Transverse colon (tissue), 3 donors: Measurements from ENCODE around the gene SNIP1.
"Not testable (repeated sequence)": the region's sequence is repeated elsewhere in the genome, so short reads cannot be mapped to it uniquely, and the experiment has no call there.

Experiments
- EP300 ChIP-seq: sonication (generic); formaldehyde crosslinking; IDR thresholded peaks from one replicate; pipeline ENCODE4 v1.6.1; 2017; ENCODE audit warnings: antibody characterized with exemption, low read depth
- POLR2A ChIP-seq: fragments of 450-650 bp; IDR thresholded peaks from one replicate; pipeline ENCODE4 v1.6.1; 2016; ENCODE audit warnings: antibody characterized with exemption, mild to moderate bottlenecking, moderate library complexity
- TF ChIP-seq, protein P1 (sequence below), 5 experiments: fragments of 200-600 bp in 3 of 5; fragments of 450-650 bp in 2 of 5; sonication (generic) in 3 of 5; IDR thresholded peaks; 1 replicate in 2 of 5; 2 replicates in 3 of 5; pipeline ENCODE4 v1.5.1; 2016 to 2017; ENCODE audit warnings: antibody characterized with exemption in 5 of 5, inconsistent platforms in 3 of 5, mild to moderate bottlenecking in 2 of 5, moderate library complexity in 1 of 5

- not testable (repeated sequence) for TF ChIP-seq POLR2A, EP300
- TF ChIP-seq, protein P1, sequence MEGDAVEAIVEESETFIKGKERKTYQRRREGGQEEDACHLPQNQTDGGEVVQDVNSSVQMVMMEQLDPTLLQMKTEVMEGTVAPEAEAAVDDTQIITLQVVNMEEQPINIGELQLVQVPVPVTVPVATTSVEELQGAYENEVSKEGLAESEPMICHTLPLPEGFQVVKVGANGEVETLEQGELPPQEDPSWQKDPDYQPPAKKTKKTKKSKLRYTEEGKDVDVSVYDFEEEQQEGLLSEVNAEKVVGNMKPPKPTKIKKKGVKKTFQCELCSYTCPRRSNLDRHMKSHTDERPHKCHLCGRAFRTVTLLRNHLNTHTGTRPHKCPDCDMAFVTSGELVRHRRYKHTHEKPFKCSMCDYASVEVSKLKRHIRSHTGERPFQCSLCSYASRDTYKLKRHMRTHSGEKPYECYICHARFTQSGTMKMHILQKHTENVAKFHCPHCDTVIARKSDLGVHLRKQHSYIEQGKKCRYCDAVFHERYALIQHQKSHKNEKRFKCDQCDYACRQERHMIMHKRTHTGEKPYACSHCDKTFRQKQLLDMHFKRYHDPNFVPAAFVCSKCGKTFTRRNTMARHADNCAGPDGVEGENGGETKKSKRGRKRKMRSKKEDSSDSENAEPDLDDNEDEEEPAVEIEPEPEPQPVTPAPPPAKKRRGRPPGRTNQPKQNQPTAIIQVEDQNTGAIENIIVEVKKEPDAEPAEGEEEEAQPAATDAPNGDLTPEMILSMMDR (IDR thresholded peaks at IDR 0.05) = not testable (repeated sequence)
Observed at GRCh38 chr1:37502791-37503190, 51.3 kb downstream of the SNIP1 start.
